ENCODE measurements around the gene MLXIP.

The MLXIP gene

GRCh38 chr12:122190842-122191668 lies 112.5 kb downstream of the MLXIP start:
- DNase-seq: peak; percentile 40

DNA sequence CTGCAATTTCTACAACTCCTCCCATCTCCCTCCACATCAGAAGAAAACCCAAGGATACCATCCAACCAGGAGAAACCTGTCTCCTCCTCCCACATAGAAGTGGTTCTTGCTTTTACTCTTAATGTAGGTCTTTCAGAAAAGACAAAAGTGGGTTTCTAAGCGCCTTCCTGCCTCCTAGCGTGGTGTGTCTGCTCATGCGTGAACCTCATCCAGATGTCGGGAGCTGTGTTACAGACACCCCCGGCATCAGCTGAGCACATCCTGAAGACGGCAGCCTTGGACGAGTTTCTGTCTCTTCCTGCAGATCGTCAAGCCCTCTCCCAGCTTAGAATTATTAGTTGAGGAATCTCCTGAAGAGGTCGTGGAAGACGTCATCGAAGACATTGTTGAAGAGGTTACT lies 113.9 kb downstream of the MLXIP start:
- no peak for DNase-seq

- no peak for DNase-seq
Measured at GRCh38 chr12:122194804-122195203, 116.2 kb downstream of the MLXIP start.

DNA sequence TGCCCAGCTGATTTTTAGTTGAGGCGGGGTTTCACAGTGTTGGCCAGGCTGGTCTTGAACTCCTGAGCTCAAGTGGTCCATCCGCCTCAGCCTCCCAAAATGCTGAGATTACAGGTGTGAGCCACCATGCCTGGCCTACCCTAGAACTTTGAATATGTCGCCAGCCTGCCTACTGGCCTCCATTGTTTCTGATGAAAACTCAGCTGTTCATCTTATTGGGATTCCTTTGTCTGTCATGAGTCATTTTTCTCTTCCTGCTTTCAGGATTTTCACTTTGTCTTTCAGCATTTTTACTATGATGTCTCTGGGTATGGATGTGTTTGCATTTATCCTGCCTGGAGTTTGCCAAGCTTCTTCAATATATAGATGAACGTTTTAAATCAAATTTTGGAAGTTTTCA lies 116.8 kb downstream of the MLXIP start:
- DNase-seq: no peak

All from fibroblast of upper back skin (primary cell).